Measurements from ENCODE around the gene RBBP4. TPM values are rescaled to one million over a fixed set of nuclear protein-coding genes. Genes with fewer than 3 reads are reported as not detected.

RBBP4 gene
- total RNA-seq, 1 donor from 2014 or later = 186 TPM

DNA sequence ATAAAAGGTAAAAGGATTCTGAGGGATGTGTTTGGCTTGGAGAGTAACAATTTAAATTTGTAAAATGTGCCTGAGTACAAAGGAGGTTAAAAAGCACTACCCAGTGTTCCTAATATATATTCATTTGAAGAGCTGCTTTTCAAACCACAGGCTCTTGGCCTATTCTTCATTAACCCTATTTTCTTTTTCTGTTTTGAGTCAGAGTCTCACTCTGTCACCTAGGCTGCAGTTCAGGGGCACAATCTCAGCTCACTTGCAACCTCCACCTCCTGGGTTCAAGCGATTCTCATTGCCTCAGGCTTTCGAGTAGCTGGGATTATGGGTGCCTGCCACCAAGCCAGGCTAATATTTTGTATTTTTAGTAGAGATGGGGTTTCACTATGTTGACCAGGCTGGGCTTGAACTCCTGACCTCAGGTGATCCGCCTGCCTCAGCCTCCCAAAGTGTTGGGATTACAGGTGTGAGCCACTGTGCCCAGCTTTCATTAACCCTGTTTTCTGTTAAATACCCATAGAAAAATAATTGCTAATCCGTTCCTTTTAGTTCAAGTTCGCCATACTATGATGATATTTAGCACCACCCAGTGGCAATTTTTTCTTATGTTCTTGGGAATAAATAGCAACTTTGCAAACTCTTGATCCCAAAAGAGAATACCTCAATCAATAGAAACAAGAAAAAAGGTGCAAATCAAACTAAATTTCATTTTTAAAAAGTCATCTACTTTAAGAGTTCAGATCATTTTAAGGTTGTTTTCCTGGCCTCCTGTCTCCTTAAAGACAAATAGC lies 31.1 kb upstream of the RBBP4 start:
- Histone ChIP-seq H3K27me3 (ENCODE audit: insufficient read depth, low read length) (no peaks in the 10 kb centered on the region), H3K4me3 (ENCODE audit: insufficient read depth, low read depth, low read length) (no peak overlapping the region), H3K79me2 (ENCODE audit: insufficient read depth, low read length) (peaks cover 3% of the 10 kb centered on the region), H3K4me1 (ENCODE audit: insufficient read depth, low read length) (no peaks in the 10 kb centered on the region), H3K9ac (ENCODE audit: low read length) (no peak overlapping the region), H2AFZ (ENCODE audit: low read depth, low read length) (no peak overlapping the region), H3K36me3 (ENCODE audit: insufficient read depth, low read length) (no peaks in the 10 kb centered on the region), H3K9me3 (ENCODE audit: insufficient read depth, low read depth, low read length) (no peaks in the 10 kb centered on the region), H3K4me2 (ENCODE audit: low read length) (no peak overlapping the region), H3K27ac (ENCODE audit: low read depth, low read length) (no peak overlapping the region), H4K20me1 (ENCODE audit: insufficient read depth, low read length) (peaks cover 3% of the 10 kb centered on the region)
- no peak for DNase-seq (ENCODE audit: low read depth)
- H3K27ac Mint-ChIP-seq (ENCODE audit: unreplicated experiment) = no peak overlapping the region
- H3K36me3 Mint-ChIP-seq (ENCODE audit: low read depth, unreplicated experiment) = peaks cover 8% of the 10 kb centered on the region
- H3K27me3 Mint-ChIP-seq (ENCODE audit: low read depth, unreplicated experiment) = no peaks in the 10 kb centered on the region
- FAIRE-seq = no peak
- H3K4me1 Mint-ChIP-seq (ENCODE audit: low read depth, unreplicated experiment) = no peaks in the 10 kb centered on the region
- TF ChIP-seq, protein P1, sequence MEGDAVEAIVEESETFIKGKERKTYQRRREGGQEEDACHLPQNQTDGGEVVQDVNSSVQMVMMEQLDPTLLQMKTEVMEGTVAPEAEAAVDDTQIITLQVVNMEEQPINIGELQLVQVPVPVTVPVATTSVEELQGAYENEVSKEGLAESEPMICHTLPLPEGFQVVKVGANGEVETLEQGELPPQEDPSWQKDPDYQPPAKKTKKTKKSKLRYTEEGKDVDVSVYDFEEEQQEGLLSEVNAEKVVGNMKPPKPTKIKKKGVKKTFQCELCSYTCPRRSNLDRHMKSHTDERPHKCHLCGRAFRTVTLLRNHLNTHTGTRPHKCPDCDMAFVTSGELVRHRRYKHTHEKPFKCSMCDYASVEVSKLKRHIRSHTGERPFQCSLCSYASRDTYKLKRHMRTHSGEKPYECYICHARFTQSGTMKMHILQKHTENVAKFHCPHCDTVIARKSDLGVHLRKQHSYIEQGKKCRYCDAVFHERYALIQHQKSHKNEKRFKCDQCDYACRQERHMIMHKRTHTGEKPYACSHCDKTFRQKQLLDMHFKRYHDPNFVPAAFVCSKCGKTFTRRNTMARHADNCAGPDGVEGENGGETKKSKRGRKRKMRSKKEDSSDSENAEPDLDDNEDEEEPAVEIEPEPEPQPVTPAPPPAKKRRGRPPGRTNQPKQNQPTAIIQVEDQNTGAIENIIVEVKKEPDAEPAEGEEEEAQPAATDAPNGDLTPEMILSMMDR (IDR thresholded peaks at IDR 0.05; ENCODE audit: insufficient read depth, low read depth, low read length) = no peak
- TF ChIP-seq EZH2 (IDR thresholded peaks at IDR 0.05; ENCODE audit: insufficient read depth, low read length) = no peak
- H3K9me3 Mint-ChIP-seq (ENCODE audit: unreplicated experiment) = no peaks in the 10 kb centered on the region
- no peak overlapping the region for H3K4me3 Mint-ChIP-seq (ENCODE audit: unreplicated experiment)

DNA sequence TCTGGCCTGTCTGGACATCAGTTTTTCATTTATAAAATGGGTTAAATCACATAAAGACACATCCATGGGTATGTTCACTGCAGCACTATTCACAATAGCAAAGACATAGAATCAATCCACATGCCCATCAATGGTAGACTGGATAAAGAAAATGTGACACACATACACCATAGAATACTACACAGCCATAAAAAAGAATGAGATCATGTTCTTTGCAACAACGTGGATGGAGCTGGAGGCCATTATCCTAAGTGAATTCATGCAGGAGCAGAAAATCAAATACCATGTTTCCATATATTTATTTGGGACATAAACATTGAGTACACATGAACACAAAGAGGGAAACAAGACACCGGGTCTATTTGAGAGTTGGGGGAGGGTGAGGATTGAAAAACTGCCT lies 28.8 kb upstream of the RBBP4 start:
- Mint-ChIP-seq H3K9me3 (ENCODE audit: unreplicated experiment) (no peaks in the 10 kb centered on the region), H3K4me3 (ENCODE audit: unreplicated experiment) (no peak overlapping the region), H3K27me3 (ENCODE audit: low read depth, unreplicated experiment) (no peaks in the 10 kb centered on the region), H3K4me1 (ENCODE audit: low read depth, unreplicated experiment) (peaks cover 3% of the 10 kb centered on the region), H3K27ac (ENCODE audit: unreplicated experiment) (no peak overlapping the region), H3K36me3 (ENCODE audit: low read depth, unreplicated experiment) (peaks cover 9% of the 10 kb centered on the region)
- Histone ChIP-seq H2AFZ (ENCODE audit: low read depth, low read length) (no peak overlapping the region), H3K79me2 (ENCODE audit: insufficient read depth, low read length) (peaks cover 3% of the 10 kb centered on the region), H3K27ac (ENCODE audit: low read depth, low read length) (no peak overlapping the region), H3K36me3 (ENCODE audit: insufficient read depth, low read length) (peaks cover 7% of the 10 kb centered on the region), H3K9ac (ENCODE audit: low read length) (no peak overlapping the region), H3K4me1 (ENCODE audit: insufficient read depth, low read length) (no peaks in the 10 kb centered on the region), H3K4me3 (ENCODE audit: insufficient read depth, low read depth, low read length) (no peak overlapping the region), H3K27me3 (ENCODE audit: insufficient read depth, low read length) (no peaks in the 10 kb centered on the region), H4K20me1 (ENCODE audit: insufficient read depth, low read length) (peaks cover 3% of the 10 kb centered on the region), H3K4me2 (ENCODE audit: low read length) (no peak overlapping the region), H3K9me3 (ENCODE audit: insufficient read depth, low read depth, low read length) (no peaks in the 10 kb centered on the region)
- no peak for FAIRE-seq
- TF ChIP-seq EZH2 (IDR thresholded peaks at IDR 0.05; ENCODE audit: insufficient read depth, low read length) = no peak
- TF ChIP-seq, protein P1 (IDR thresholded peaks at IDR 0.05; ENCODE audit: insufficient read depth, low read depth, low read length) = no peak
- no peak for DNase-seq (ENCODE audit: low read depth)
